Neural progenitor cell (in vitro differentiated cells): Measurements from ENCODE around the gene STK32A. TPM values are rescaled to one million over a fixed set of nuclear protein-coding genes. Genes with fewer than 3 reads are reported as not detected.

Experiments
- DNase-seq: peaks from one replicate; pipeline ENCODE4 v3.0.0-alpha.2; 2016; ENCODE audit warnings: low spot score
- H2AFZ ChIP-seq: fragments of 200-600 bp; sonication (generic); replicated peaks from 2 replicates; pipeline ENCODE4 v1.6.1; 2016; ENCODE audit warnings: antibody characterized with exemption
- H3F3A ChIP-seq: fragments of 200-600 bp; sonication (generic); 2 replicates; pipeline ENCODE4 v1.6.1; 2016; ENCODE audit warnings: antibody characterized with exemption, low read depth
- H3K27ac ChIP-seq: fragments of 200-600 bp; sonication (generic); 2 replicates; pipeline ENCODE4 v1.5.1; 2016; ENCODE audit warnings: mild to moderate bottlenecking
- H3K27me3 ChIP-seq: fragments of 200-600 bp; sonication (generic); 2 replicates; pipeline ENCODE4 v1.6.1; 2016; ENCODE audit warnings: mild to moderate bottlenecking, moderate library complexity
- H3K36me3 ChIP-seq: fragments of 200-600 bp; sonication (generic); 2 replicates; pipeline ENCODE4 v1.5.1; 2016
- H3K4me1 ChIP-seq: fragments of 200-600 bp; sonication (generic); 2 replicates; pipeline ENCODE4 v1.6.1; 2016; ENCODE audit warnings: mixed run types
- H3K4me2 ChIP-seq: fragments of 200-600 bp; sonication (generic); 2 replicates; pipeline ENCODE4 v1.6.1; 2016
- H3K4me3 ChIP-seq: fragments of 200-600 bp; sonication (generic); 2 replicates; pipeline ENCODE4 v1.5.1; 2016
- H3K79me2 ChIP-seq: fragments of 200-600 bp; sonication (generic); 2 replicates; pipeline ENCODE4 v1.6.1; 2016; ENCODE audit warnings: low read depth
- H3K9ac ChIP-seq: fragments of 200-600 bp; sonication (generic); 2 replicates; pipeline ENCODE4 v1.6.1; 2016
- H3K9me3 ChIP-seq: fragments of 200-600 bp; sonication (generic); 2 replicates; pipeline ENCODE4 v1.5.1; 2016; ENCODE audit warnings: low read depth
- H4K20me1 ChIP-seq: fragments of 200-600 bp; sonication (generic); 2 replicates; pipeline ENCODE4 v1.6.1; 2016; ENCODE audit warnings: low read depth
- H3K27ac Mint-ChIP-seq: 3 replicates; pipeline ENCODE4 v1.8.0; 2021; ENCODE audit warnings: mixed read lengths
- H3K27me3 Mint-ChIP-seq: 2 replicates; pipeline ENCODE4 v1.8.0; 2022; ENCODE audit warnings: low read depth, mild to moderate bottlenecking, inconsistent platforms, moderate library complexity, mixed read lengths; ENCODE audit not compliant: insufficient read depth
- H3K36me3 Mint-ChIP-seq: 3 replicates; pipeline ENCODE4 v1.8.0; 2021; ENCODE audit warnings: mixed read lengths
- H3K4me1 Mint-ChIP-seq: 3 replicates; pipeline ENCODE4 v1.8.0; 2021; ENCODE audit warnings: mixed read lengths
- H3K4me3 Mint-ChIP-seq: 3 replicates; pipeline ENCODE4 v1.8.0; 2021; ENCODE audit warnings: mild to moderate bottlenecking, moderate library complexity, mixed read lengths
- H3K9me3 Mint-ChIP-seq: 3 replicates; pipeline ENCODE4 v1.8.0; 2020; ENCODE audit warnings: mixed read lengths
- EZH2 ChIP-seq: fragments of 200-600 bp; sonication (generic); IDR thresholded peaks from 2 replicates; pipeline ENCODE4 v1.6.1; 2017; ENCODE audit warnings: antibody characterized with exemption, mild to moderate bottlenecking, moderate library complexity
- EZH2phosphoT487 ChIP-seq: fragments of 200-600 bp; sonication (generic); IDR thresholded peaks from 2 replicates; pipeline ENCODE4 v1.6.1; 2017; ENCODE audit warnings: antibody characterized with exemption
- total RNA-seq: library from RNA; depleted of rRNA; stranded (reverse); fragments of >200 nt; gene quantifications from 2 replicates; pipeline ENCODE4 v1.2.3, GENCODE V29; 2015; ENCODE audit warnings: low replicate concordance
- TF ChIP-seq, protein P1 (sequence below): fragments of 200-600 bp; sonication (generic); IDR thresholded peaks from 2 replicates; pipeline ENCODE4 v1.5.1; 2017; ENCODE audit warnings: antibody characterized with exemption, mild to moderate bottlenecking

The STK32A gene
- total RNA-seq, 1 donor from 2014 or later = 16.7 TPM

- Histone ChIP-seq H2AFZ (no peak overlapping the region), H3K9me3 (no peaks in the 10 kb centered on the region)
- no peaks in the 10 kb centered on the region for H3K36me3 Mint-ChIP-seq
Observed at GRCh38 chr5:147189109-147189424, 45.8 kb upstream of the STK32A start.

GRCh38 chr5:147190331-147190730 lies 44.5 kb upstream of the STK32A start:
- no peaks in the 10 kb centered on the region for H4K20me1 ChIP-seq
- H3F3A ChIP-seq = no peaks in the 10 kb centered on the region
- Mint-ChIP-seq H3K36me3 (no peaks in the 10 kb centered on the region), H3K27ac (no peak overlapping the region), H3K9me3 (peaks cover 4% of the 10 kb centered on the region), H3K4me1 (peaks cover 23% of the 10 kb centered on the region), H3K27me3 (peaks cover 2% of the 10 kb centered on the region), H3K4me3 (no peak overlapping the region)
- H3K9ac ChIP-seq = no peak overlapping the region
- no peaks in the 10 kb centered on the region for H3K79me2 ChIP-seq
- no peak overlapping the region for H3K4me2 ChIP-seq
- H3K27me3 ChIP-seq = no peaks in the 10 kb centered on the region
- TF ChIP-seq EZH2 (no peak), EZH2phosphoT487 (no peak)
- TF ChIP-seq, protein P1, sequence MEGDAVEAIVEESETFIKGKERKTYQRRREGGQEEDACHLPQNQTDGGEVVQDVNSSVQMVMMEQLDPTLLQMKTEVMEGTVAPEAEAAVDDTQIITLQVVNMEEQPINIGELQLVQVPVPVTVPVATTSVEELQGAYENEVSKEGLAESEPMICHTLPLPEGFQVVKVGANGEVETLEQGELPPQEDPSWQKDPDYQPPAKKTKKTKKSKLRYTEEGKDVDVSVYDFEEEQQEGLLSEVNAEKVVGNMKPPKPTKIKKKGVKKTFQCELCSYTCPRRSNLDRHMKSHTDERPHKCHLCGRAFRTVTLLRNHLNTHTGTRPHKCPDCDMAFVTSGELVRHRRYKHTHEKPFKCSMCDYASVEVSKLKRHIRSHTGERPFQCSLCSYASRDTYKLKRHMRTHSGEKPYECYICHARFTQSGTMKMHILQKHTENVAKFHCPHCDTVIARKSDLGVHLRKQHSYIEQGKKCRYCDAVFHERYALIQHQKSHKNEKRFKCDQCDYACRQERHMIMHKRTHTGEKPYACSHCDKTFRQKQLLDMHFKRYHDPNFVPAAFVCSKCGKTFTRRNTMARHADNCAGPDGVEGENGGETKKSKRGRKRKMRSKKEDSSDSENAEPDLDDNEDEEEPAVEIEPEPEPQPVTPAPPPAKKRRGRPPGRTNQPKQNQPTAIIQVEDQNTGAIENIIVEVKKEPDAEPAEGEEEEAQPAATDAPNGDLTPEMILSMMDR = no peak
- H3K36me3 ChIP-seq = no peaks in the 10 kb centered on the region
- no peaks in the 10 kb centered on the region for H3K4me1 ChIP-seq
- H2AFZ ChIP-seq = no peak overlapping the region
- no peak overlapping the region for H3K4me3 ChIP-seq
- DNase-seq = no peak
- no peaks in the 10 kb centered on the region for H3K9me3 ChIP-seq
- H3K27ac ChIP-seq = no peak overlapping the region

More at GRCh38 chr5:147189109-147189424, 45.8 kb upstream of the STK32A start:
- Mint-ChIP-seq H3K4me3 (no peak overlapping the region), H3K27me3 (peaks cover 2% of the 10 kb centered on the region), H3K4me1 (peaks cover 18% of the 10 kb centered on the region), H3K27ac (no peak overlapping the region), H3K9me3 (peaks cover 7% of the 10 kb centered on the region)
- H3K27ac ChIP-seq = no peak overlapping the region
- no peaks in the 10 kb centered on the region for H3K79me2 ChIP-seq
- H3K27me3 ChIP-seq = no peaks in the 10 kb centered on the region
- H4K20me1 ChIP-seq = no peaks in the 10 kb centered on the region
- no peak overlapping the region for H3K4me3 ChIP-seq
- no peak overlapping the region for H3K4me2 ChIP-seq
- H3K4me1 ChIP-seq = no peaks in the 10 kb centered on the region
- H3F3A ChIP-seq = no peaks in the 10 kb centered on the region
- TF ChIP-seq, protein P1 = no peak
- TF ChIP-seq EZH2phosphoT487 (no peak), EZH2 (no peak)
- DNase-seq = no peak
- H3K9ac ChIP-seq = no peak overlapping the region
- no peaks in the 10 kb centered on the region for H3K36me3 ChIP-seq

- TF ChIP-seq EZH2 (no peak), EZH2phosphoT487 (no peak)
- TF ChIP-seq, protein P1 = no peak
- Mint-ChIP-seq H3K27me3 (peaks cover 5% of the 10 kb centered on the region), H3K4me3 (no peak overlapping the region), H3K27ac (no peak overlapping the region), H3K9me3 (no peaks in the 10 kb centered on the region), H3K4me1 (peaks cover 20% of the 10 kb centered on the region), H3K36me3 (no peaks in the 10 kb centered on the region)
- Histone ChIP-seq H4K20me1 (no peaks in the 10 kb centered on the region), H3K4me3 (no peak overlapping the region), H2AFZ (peak overlapping the region; percentile 46), H3K9ac (no peak overlapping the region), H3K9me3 (no peaks in the 10 kb centered on the region), H3K27ac (no peak overlapping the region), H3K27me3 (no peaks in the 10 kb centered on the region), H3K4me2 (no peak overlapping the region), H3K79me2 (no peaks in the 10 kb centered on the region), H3K4me1 (no peaks in the 10 kb centered on the region), H3K36me3 (no peaks in the 10 kb centered on the region), H3F3A (no peaks in the 10 kb centered on the region)
- DNase-seq = no peak
Observed at GRCh38 chr5:147193123-147193522, 41.7 kb upstream of the STK32A start.

DNA sequence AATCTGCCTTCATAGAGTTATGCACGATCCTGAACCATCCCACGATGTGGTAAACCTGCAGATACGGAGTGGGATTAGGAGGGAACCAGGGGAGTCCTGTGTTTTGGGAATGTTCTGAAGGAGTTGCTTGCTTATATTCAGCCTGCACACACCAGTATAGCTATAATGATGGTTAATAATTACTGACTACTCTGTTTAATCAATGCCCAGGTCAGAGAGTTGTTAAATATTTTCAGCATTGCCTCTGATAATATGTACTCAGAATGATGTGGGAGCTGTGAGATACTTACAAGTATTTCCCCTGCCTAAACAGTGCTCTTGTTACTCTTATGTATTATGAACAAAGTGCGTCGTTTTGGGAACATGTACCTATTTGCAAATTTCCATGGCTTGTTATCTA lies 34.8 kb upstream of the STK32A start:
- TF ChIP-seq, protein P1 = no peak
- TF ChIP-seq EZH2phosphoT487 (no peak), EZH2 (no peak)
- DNase-seq = no peak
- Mint-ChIP-seq H3K4me1 (no peaks in the 10 kb centered on the region), H3K4me3 (no peak overlapping the region), H3K9me3 (no peaks in the 10 kb centered on the region), H3K36me3 (no peaks in the 10 kb centered on the region), H3K27me3 (peaks cover 4% of the 10 kb centered on the region), H3K27ac (no peak overlapping the region)
- Histone ChIP-seq H3K27me3 (no peaks in the 10 kb centered on the region), H2AFZ (no peak overlapping the region), H3F3A (no peaks in the 10 kb centered on the region), H3K9ac (no peak overlapping the region), H3K36me3 (no peaks in the 10 kb centered on the region), H3K9me3 (no peaks in the 10 kb centered on the region), H3K4me3 (no peak overlapping the region), H3K27ac (no peak overlapping the region), H3K4me1 (peaks cover 5% of the 10 kb centered on the region), H3K79me2 (no peaks in the 10 kb centered on the region), H4K20me1 (no peaks in the 10 kb centered on the region), H3K4me2 (no peak overlapping the region)
